Stimulated activated CD4-positive, alpha-beta T cell treated with anti-CD3 and anti-CD28 coated beads, Interleukin-2, amount 100 ng/mL, for 4 hours (primary cell): Measurements from ENCODE around the gene KLHL40.

Experiments
- DNase-seq: peaks from one replicate; pipeline ENCODE4 v3.0.0-alpha.2; 2020; ENCODE audit warnings: low read depth

KLHL40 gene

DNA sequence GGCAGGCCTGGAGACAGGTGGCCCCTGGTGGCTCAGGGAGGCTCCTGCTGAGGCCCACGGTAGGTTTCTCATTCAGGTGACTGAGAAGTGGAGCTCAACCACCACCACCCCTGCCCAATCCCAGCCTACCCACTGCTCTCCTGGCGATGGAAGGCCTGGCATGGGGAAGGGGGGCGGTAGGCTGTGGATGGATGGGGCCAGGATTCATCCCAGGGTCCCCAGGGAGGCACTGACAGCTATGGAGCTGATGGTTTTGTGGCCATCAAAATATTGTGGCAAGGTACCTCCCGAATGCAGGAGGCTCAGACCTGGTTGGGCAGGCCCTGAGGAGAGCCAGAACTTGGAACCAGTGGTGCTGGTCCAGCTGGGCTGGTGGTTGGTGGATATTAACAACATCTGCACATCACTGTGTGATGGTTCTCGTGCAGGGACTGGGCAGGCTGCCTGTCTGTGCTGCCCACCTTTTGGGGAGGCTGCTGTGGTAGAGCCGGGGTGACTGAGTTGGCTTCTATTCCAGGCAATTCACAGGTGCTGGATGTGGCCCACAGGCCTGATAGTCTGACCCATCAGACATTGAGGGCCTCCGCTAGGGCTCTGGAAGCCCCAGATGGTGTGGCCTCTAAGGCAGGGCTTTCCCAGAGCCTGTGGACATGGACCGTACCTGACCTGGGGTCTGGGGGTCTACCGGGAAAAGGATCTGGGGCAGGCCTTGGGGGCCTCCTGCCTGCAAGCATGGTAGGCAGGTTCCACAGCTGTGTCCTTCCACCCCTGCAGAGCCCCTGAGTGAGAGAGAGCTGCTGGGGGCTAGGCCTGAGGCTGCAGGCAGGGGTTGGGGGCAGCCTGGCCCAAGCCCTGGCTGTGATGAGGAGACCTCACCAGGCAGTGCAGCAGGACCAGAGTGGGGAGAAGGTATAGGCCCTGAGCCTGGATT lies 28.4 kb upstream of the KLHL40 start:
- DNase-seq: no peak

DNA sequence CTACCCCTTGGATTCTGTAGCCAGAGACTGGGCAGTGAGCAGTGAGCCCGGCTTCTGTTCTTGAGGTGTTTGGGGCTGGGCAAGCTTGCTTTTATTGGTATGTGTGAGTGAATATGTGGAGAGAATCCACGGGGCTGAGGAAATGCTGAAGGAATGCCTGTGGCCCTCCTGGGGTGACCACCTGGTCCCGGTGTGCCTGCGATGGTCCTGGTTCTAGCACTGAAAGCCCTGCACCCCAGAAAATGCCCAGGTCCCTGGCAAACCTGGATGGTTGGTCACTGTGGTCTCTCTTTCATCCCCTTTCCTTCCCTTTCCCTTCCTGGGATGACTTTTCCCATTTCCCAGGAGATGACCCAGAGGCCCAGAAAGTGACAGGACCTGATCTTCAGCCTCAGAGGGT lies 27.7 kb upstream of the KLHL40 start:
- DNase-seq: no peak

DNA sequence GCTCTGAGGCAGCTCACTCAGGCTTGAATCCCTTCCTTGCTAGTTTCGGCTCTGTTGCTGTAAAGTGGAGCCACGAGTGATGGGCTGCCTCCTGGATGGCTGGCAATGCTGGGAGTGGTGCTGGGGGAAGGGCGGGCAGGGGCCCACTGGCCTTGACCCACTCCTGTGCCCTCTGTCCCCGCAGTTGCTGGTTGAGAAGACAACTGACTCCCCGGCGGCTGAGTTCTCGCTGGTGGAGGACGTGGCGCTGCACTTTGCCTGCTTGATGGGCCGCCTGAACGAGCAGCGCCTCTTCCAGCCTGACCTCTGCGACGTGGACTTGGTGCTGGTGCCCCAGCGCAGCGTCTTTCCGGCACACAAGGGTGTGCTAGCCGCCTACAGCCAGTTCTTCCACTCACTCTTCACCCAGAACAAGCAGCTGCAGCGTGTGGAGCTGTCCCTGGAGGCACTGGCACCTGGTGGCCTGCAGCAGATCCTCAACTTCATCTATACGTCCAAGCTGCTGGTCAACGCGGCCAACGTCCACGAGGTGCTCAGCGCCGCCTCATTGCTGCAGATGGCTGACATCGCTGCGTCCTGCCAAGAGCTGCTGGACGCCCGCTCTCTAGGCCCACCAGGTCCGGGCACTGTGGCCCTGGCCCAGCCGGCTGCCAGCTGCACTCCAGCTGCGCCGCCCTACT lies 27.1 kb upstream of the KLHL40 start:
- DNase-seq: no peak

DNA sequence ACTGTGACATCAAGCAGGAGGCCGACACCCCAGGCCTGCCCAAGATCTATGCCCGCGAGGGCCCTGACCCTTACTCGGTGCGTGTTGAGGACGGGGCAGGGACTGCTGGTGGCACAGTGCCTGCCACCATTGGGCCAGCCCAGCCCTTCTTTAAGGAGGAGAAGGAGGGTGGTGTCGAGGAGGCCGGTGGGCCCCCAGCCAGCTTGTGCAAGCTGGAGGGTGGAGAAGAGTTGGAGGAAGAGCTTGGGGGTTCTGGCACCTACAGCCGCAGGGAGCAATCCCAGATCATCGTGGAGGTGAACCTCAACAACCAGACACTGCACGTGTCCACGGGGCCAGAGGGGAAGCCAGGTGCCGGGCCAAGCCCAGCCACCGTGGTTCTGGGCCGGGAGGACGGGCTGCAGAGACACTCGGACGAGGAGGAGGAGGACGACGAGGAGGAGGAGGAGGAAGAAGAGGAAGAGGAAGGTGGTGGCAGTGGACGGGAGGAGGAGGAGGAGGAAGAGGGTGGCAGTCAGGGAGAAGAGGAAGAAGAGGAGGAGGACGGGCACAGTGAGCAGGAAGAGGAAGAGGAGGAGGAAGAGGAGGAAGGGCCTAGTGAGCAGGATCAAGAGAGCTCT lies 26.5 kb upstream of the KLHL40 start:
- DNase-seq: no peak

DNA sequence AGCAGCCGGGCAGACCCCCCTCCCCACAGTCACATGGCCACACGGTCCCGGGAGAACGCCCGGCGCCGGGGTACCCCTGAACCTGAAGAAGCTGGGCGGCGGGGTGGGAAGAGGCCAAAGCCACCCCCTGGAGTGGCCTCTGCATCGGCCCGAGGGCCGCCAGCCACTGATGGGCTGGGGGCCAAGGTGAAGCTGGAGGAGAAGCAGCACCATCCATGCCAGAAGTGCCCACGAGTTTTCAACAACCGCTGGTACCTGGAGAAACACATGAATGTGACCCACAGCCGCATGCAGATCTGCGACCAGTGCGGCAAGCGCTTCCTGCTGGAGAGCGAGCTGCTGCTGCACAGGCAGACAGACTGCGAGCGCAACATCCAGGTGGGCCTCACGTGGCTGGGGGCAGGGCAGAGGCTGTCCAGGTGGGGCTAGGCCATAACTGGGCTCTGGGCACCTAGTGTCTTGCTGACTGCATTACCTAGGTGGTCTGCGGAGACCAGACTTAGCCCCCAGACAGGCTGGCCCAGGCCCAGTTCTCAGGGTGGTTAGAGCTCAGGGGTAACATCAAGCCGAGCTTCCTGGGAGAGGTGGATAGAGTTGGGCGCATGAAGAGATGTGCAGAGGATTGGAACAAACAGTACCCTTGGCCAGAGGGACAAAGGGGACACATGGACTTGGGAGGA lies 25.7 kb upstream of the KLHL40 start:
- DNase-seq: no peak

DNA sequence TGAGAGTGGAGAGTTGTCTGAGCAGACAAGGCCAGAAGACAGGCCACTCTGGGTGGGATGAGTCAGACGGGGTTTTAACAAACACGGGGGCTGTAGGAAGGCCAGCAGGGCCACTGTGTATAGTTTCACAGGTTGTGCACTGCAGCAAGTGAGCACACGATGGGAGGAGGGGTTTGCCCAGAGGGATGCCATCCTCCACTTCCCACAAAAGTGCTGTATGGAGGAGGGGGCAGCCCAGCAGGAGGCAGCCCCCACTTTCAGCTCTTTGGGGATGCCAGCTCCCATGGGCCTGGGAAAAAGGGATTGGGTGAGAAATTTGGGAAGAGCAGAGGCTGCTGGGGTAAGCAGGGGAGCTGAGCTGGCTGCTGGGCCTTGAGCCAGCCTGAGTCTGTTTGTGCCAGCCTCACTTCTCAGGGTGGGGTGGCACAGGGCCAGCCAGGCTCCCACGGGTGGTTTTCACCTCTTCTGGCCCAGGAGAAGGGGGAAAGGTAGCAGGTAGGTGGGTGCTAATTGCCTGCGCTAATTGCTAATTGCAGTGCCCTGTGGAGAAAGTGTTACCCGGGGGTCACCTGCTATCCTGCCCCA lies 25.1 kb upstream of the KLHL40 start:
- no peak for DNase-seq

DNA sequence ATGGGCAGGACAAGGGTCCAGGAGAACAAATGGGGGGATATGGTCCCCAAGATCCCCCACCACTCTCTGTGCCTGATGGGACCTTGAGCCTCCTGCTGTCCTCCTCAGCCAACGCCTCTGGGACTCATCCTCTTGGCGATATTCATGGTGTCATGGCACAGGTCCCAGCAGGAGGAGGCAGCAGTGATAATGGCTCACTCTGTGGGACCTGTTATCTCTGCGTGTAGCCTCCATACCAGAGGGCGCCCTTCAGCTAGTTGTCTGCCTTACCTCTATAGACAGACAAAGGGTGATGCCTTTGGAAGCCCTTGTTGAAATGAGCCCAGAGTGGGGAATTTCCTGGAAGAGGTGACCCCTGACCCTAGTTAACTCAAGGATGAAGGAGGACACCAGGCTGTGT lies 24.4 kb upstream of the KLHL40 start:
- DNase-seq: no peak

DNA sequence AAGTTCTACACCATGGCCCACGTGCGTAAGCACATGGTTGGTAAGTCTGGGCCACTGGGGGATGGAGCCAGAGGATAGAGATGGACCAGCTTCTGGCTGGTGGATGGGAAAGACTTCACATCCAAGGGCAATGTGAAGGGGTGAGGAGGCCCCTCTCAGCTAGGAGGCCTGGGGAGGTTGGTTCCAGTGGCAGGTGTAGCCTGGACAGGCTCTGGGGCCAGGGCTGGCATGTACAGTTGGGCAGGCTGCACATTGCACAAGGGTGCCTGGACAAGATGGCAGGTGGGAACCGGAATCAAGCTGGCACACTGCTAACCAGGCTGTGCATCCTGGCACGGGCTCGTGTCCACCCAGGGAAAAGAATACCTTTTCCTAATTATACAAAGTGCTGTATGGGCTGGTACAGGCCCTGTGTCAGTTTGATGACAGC lies 23.7 kb upstream of the KLHL40 start:
- DNase-seq: no peak

DNA sequence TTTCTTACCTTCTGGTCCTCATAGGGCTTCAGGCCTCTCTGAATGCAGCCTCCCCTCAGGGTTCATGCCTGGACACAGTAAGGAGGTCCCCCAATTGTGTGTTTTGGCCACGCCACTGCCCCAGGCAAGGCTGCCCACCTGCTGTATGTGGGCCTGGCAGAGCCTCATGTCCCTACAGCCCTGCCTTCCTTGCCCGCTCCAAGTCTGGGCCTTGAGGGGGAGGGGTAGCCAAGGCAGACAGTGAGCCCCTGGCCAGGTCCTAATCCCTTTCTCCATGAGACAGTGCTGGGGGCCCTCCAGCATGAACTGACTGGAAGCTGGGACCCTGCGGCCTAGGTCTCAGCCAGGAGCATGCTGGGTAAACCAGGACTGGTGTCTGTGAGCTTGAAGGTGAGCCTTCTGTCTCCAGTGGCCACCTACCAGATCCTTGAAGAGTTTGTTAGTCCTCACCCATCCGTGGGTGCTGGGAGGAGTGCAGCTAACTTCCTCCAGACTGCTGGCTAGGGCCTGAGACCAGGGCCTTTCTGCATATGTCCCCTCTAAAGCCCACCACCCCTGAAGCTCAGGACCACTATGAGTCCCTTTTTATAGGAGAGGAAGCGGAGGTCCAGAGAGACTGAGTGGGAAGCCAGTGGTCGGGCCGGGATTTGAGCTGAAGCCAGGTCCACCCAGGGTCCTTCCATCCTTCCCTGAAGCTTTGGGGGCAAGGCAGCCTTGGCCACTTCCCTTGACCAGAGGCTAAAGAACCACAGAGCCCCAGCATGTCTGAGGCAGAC lies 23.1 kb upstream of the KLHL40 start:
- DNase-seq: no peak

DNA sequence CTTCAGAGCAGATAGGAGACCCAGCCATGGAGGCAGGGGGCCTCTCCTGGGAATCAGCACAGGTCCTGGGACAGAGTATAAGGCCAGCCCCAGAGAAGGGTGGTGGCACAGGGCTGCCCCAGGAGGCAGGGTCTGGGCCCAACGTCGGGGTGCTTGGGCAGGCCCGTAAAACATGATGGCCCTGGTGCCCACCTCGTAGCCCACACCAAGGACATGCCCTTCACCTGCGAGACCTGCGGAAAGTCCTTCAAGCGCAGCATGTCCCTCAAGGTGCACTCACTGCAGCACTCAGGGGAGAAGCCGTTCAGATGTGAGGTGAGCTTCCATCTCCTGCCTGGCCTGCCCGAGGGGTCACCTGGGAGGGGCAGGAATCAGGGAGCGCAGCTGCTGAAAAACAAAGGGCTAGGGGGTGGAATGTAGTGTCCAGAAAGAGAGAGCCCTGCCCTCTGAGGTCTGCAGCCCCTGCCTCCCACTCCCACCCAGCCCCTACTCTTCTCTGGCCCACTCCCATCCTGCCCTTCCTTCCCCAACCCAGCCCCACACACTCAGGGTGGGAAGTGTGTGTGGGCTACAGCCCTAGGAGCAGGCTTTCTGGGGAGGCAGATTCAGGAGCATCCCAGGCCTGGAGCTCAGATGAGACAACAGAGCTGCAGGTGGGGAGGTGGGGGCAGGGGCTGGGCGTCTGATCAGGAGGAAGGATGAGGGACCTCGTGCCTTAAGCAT lies 22.4 kb upstream of the KLHL40 start:
- no peak for DNase-seq

DNA sequence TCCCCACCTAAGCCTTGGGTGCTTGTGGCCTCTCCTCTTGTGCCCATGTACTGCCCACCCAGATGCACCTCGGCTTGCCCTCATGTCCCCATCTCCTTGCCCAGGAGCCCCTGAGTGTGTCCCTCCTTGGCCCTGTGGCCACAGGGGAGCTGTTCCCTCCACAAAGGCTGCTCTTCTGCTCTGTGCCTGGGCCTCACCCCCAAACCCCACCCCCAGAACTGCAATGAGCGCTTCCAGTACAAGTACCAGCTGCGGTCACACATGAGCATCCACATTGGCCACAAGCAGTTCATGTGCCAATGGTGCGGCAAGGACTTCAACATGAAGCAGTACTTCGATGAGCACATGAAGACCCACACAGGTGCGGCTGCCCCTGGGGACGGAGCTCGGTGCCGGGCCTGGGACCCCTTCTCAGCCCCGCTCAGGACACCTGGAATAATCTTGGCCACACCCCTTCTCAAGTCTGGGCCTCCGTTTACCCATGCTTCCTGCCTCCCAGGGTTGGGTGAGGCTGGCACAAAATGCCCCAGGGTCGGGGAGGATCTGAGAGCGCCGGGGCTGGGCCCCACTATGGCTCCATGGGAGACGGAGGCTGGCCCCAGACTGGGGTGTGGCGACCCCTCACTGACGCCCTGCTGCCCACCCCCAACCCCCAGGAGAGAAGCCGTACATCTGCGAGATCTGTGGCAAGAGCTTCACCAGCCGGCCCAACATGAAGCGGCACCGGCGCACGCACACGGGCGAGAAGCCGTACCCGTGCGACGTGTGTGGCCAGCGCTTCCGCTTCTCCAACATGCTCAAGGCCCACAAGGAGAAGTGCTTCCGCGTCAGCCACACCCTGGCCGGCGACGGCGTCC lies 21.5 kb upstream of the KLHL40 start:
- no peak for DNase-seq

DNA sequence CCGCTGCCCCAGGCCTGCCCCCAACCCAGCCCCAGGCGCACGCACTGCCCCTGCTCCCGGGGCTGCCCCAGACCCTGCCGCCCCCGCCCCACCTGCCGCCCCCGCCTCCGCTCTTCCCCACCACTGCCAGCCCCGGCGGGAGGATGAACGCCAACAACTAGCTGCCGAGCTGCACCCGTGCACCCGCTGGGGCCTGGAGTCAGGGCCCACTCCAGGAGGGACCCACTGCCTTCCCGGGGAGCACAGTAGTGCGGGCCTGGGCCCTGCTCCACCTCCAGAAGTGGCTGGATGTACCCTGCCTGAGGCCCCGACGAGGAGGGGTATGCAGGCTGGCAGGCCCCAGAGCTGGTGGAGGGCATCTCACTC lies 20.9 kb upstream of the KLHL40 start:
- no peak for DNase-seq

DNA sequence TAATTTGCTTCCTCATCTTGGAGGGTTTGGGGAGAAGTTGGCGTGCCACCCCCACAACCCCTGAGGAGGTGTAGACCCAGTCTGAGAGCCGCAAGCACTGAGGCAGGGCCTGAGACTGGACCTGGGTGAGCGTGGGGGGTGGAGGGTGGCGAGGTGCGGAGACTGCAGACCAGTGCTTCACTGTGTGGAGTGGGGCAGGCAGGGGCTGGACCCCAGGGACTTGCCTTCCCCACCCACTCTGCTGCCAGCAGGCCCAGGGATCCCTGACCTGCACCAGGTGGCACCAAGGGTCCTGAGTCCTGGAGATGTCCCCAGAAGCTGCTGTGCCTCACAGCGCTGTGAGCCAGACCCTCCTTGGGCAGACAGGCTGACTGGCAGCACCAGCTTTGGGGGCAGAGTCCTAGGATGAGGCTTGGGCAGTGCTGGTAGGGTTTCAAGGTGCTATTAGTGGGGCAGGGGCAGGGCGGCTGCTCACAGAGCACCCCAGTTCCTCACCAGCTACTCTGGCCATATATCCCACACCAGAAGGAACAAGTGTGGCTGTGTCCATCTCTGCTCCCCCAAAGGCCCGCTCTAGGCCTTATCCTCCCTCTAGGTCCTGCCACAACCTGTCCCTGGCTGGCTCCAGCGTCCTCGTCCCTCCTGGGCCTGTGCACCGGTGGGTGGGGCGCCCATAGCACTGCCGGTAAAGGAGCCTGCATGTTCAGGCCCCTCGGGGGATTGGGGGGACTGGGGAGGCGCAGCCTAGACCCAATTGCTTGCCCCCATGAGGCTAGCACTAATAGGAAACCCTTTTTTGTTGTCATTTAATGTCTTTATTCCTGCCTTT lies 20.1 kb upstream of the KLHL40 start:
- no peak for DNase-seq

DNA sequence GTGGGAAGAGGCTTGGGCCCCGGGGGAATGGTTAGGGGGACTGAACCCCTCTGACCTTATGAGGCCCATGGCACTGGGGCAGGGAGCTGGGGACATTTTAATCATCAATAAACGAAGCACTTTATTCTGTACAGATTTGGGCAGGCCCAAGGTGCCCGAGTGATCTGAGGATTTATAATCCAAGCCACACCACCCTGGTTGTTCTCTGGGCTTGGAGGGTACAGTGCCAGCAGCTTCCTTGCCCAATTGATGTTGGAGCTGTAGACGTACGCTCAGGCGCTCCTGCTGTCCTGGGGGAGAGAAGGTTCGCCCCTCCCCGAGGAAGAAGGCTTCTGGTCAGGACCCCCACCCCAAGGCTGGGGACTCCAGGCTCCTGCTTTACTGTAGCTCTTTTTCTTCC lies 19.3 kb upstream of the KLHL40 start:
- DNase-seq: no peak

DNA sequence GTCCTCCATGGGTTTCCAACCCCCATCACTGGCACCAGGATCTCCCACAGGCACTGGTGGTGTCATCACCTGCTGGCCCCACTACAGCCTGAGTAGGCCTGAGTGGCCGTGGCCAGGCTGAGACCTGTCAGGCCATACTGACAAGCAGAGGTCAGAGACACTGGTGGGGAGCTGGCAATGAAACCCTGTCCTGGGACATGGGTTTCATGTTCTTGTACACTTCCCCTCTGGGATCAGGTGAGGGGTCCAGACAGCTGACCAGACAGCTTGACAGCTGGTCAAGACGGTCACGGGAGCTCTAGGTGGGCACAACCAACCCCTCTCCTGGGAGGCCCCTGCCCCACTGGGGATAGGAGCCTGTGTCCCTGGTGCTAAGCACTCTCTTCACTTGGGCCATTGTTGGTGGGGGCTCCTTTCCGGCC lies 18.7 kb upstream of the KLHL40 start:
- DNase-seq: no peak

DNA sequence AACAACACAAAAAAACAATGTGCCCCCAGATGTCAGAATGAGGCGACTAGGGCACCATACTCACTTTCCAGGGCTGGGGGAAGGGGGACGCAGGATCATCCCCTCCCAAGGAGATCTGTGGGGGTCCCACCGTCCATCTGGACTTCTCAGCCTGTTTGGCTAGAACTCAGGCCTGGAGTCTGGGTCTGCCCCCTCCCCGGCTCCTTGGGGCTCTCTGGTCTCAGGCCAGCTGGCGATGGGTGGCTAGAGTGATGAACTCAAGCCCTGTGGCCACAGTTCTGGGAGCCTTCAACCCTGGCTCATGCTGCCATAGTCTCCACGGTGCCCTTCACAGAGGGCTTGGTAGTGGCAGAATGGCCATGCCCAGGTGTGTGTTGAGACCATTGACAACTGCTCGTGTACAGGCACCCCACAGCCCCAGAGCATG lies 18.2 kb upstream of the KLHL40 start:
- no peak for DNase-seq

DNA sequence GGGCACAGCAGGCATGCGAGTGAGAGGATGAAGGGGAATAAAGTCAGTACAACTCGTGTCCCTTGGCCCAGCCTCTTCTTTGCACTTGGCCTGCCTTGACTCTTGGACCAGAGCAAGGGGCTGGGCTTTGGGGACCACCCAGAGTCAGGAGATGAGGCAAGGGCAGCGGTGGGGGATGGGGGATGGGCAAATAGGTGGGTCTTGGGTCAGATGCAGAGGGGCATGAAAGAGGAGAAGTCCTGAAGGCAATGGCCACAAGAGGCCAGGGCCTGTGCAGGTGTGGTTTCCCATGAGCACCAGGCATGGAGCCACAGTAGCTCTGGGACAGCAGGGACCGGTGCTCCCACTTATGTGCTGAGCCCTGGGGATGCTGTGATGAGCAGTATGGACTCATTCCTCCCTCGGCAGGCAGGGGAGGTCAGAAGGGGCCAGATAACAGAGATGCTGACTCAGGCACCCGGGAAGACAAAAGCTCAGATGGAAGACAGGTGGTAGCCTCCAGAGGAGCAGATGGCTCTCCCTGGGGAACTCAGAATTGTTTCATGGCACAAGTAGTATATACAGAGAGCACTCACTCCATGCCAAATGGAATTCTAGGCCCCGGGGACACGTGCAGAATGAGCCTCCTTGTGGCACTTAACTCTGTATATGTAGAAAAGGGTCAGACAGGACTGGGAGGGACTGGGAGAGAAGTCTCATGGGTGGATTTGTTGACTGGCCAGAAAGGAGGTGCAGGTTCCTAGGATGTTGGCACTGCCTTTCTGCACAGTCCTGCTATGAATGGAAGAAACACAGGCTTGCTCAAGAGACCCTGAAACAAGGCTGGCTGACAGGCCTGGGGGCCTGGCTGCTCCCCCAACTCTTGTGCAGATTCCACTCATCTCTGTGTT lies 17.6 kb upstream of the KLHL40 start:
- no peak for DNase-seq

DNA sequence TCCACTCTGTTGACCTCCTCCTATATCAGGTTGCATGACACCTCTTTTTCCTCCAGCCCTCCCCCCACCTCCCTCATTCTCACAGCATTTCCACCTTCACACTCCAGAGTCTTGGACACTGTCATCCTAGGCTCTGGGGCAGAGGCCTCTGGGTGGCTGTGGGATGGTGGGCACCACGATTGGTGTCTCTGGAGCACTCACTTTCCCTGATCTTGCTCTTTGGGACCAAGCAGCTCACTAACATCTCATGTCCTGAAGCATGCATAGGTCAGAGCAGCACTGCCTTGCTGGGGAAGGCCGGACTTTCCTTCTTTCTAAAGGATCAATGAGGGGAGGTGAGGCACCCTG lies 16.9 kb upstream of the KLHL40 start:
- no peak for DNase-seq
